ENCODE measurements around the gene ABHD12. TPM values are rescaled to one million over a fixed set of nuclear protein-coding genes. Genes with fewer than 3 reads are reported as not detected.
A peak's percentile ranks its signal among the peaks of the same experiment; 100 is the strongest.

ABHD12 gene
- 10 to 100 TPM; 13.0 to 14.7 TPM for total RNA-seq

- H3K27me3 Mint-ChIP-seq (ENCODE audit: low read depth) = no peaks in the 10 kb centered on the region
- peaks cover 7% of the 10 kb centered on the region for H3K36me3 Mint-ChIP-seq (ENCODE audit: low read depth)
- CTCF ChIA-PET = interaction anchor here (0.6 to 1.0 kb wide), 3 partner anchors 16 to 97 kb away, joined by 3 read pairs; no protein-coding TSS in a partner anchor
- peaks cover 11% of the 10 kb centered on the region for H3K4me1 Mint-ChIP-seq (ENCODE audit: low read depth)
- intact Hi-C loops (cut with micrococcal nuclease) = loop anchor here (1.0 to 5.0 kb wide), 9 partner anchors 16 to 444 kb away; partner anchors contain the start of genes ACSS1, APMAP, CST7 and ENTPD6
- peak within 1 kb of the TSS; percentile 87 for H3K4me3 Mint-ChIP-seq
- H3K9me3 Mint-ChIP-seq = no peaks in the 10 kb centered on the region
- peak; percentile 97 for DNase-seq
- H3K27ac Mint-ChIP-seq = peak within 1 kb of the TSS; percentile 81
Measured at GRCh38 chr20:25390538-25391528, at the start of gene ABHD12. Gene ABHD12 (minus strand): TSS chr20:25390835. CDS start chr20:25390703, 132 bp downstream.

GRCh38 chr20:25439328-25439727 is 48.7 kb upstream of the ABHD12 start:
- Mint-ChIP-seq H3K4me3 (no peak overlapping the region), H3K27me3 (ENCODE audit: low read depth) (no peaks in the 10 kb centered on the region), H3K27ac (no peak overlapping the region), H3K4me1 (ENCODE audit: low read depth) (no peaks in the 10 kb centered on the region), H3K9me3 (no peaks in the 10 kb centered on the region), H3K36me3 (ENCODE audit: low read depth) (peaks cover 26% of the 10 kb centered on the region)
- CTCF ChIA-PET = no interaction called here
- intact Hi-C loops (cut with micrococcal nuclease) = no loop called here
- no peak for DNase-seq

GRCh38 chr20:25437153-25437581 is 46.5 kb upstream of the ABHD12 start:
- H3K27ac Mint-ChIP-seq = no peak overlapping the region
- no peaks in the 10 kb centered on the region for H3K27me3 Mint-ChIP-seq (ENCODE audit: low read depth)
- CTCF ChIA-PET = no interaction called here
- intact Hi-C loops (cut with micrococcal nuclease) = no loop called here
- H3K9me3 Mint-ChIP-seq = no peaks in the 10 kb centered on the region
- DNase-seq = no peak
- no peaks in the 10 kb centered on the region for H3K4me1 Mint-ChIP-seq (ENCODE audit: low read depth)
- H3K36me3 Mint-ChIP-seq (ENCODE audit: low read depth) = peaks cover 27% of the 10 kb centered on the region
- no peak overlapping the region for H3K4me3 Mint-ChIP-seq

- no peak for DNase-seq
- Mint-ChIP-seq H3K27me3 (ENCODE audit: low read depth) (no peaks in the 10 kb centered on the region), H3K27ac (no peak overlapping the region), H3K4me1 (ENCODE audit: low read depth) (peaks cover 17% of the 10 kb centered on the region), H3K4me3 (no peak overlapping the region), H3K36me3 (ENCODE audit: low read depth) (peaks cover 44% of the 10 kb centered on the region), H3K9me3 (no peaks in the 10 kb centered on the region)
- intact Hi-C loops (cut with micrococcal nuclease) = no loop called here
- CTCF ChIA-PET = interaction anchor here (0.5 to 1.2 kb wide), 2 partner anchors 17 to 22 kb away, joined by 3 to 4 read pairs; partner anchors contain the start of gene GINS1
Measured at GRCh38 chr20:25424536-25424935, 33.9 kb upstream of the ABHD12 start.

- peaks cover 46% of the 10 kb centered on the region for H3K36me3 Mint-ChIP-seq (ENCODE audit: low read depth)
- CTCF ChIA-PET = interaction anchor here (0.6 kb wide), 1 partner anchor 185 kb away, joined by 3 read pairs; no protein-coding TSS in a partner anchor
- H3K4me1 Mint-ChIP-seq (ENCODE audit: low read depth) = peaks cover 17% of the 10 kb centered on the region
- H3K4me3 Mint-ChIP-seq = no peak overlapping the region
- DNase-seq = no peak
- intact Hi-C loops (cut with micrococcal nuclease) = no loop called here
- no peak overlapping the region for H3K27ac Mint-ChIP-seq
- no peaks in the 10 kb centered on the region for H3K27me3 Mint-ChIP-seq (ENCODE audit: low read depth)
- H3K9me3 Mint-ChIP-seq = no peaks in the 10 kb centered on the region
Measured at GRCh38 chr20:25422032-25422431, 31.4 kb upstream of the ABHD12 start.

- H3K4me3 Mint-ChIP-seq = no peak overlapping the region
- H3K27me3 Mint-ChIP-seq (ENCODE audit: low read depth) = no peaks in the 10 kb centered on the region
- peaks cover 43% of the 10 kb centered on the region for H3K36me3 Mint-ChIP-seq (ENCODE audit: low read depth)
- no peaks in the 10 kb centered on the region for H3K9me3 Mint-ChIP-seq
- DNase-seq = no peak
- H3K27ac Mint-ChIP-seq = no peak overlapping the region
- CTCF ChIA-PET = interaction anchor here (0.8 kb wide), 1 partner anchor 15 kb away, joined by 4 read pairs; no protein-coding TSS in a partner anchor
- H3K4me1 Mint-ChIP-seq (ENCODE audit: low read depth) = peaks cover 16% of the 10 kb centered on the region
- intact Hi-C loops (cut with micrococcal nuclease) = no loop called here
Measured at GRCh38 chr20:25421102-25421501, 30.5 kb upstream of the ABHD12 start.

- peaks cover 38% of the 10 kb centered on the region for H3K36me3 Mint-ChIP-seq (ENCODE audit: low read depth)
- CTCF ChIA-PET = no interaction called here
- H3K27me3 Mint-ChIP-seq (ENCODE audit: low read depth) = no peaks in the 10 kb centered on the region
- intact Hi-C loops (cut with micrococcal nuclease) = no loop called here
- DNase-seq = no peak
- no peaks in the 10 kb centered on the region for H3K4me1 Mint-ChIP-seq (ENCODE audit: low read depth)
- H3K4me3 Mint-ChIP-seq = no peak overlapping the region
- no peak overlapping the region for H3K27ac Mint-ChIP-seq
- H3K9me3 Mint-ChIP-seq = no peaks in the 10 kb centered on the region
Measured at GRCh38 chr20:25418776-25419175, 28.1 kb upstream of the ABHD12 start.

GRCh38 chr20:25408890-25409289 is 18.3 kb upstream of the ABHD12 start:
- H3K4me1 Mint-ChIP-seq (ENCODE audit: low read depth) = peaks cover 17% of the 10 kb centered on the region
- intact Hi-C loops (cut with micrococcal nuclease) = loop anchor here (5.0 to 10.0 kb wide), 4 partner anchors 162 to 1374 kb away; partner anchors contain the start of genes ACSS1, CST7 and PYGB
- no peak for DNase-seq
- H3K27me3 Mint-ChIP-seq (ENCODE audit: low read depth) = no peaks in the 10 kb centered on the region
- H3K4me3 Mint-ChIP-seq = peak overlapping the region; percentile 92
- no peak overlapping the region for H3K27ac Mint-ChIP-seq
- H3K36me3 Mint-ChIP-seq (ENCODE audit: low read depth) = peaks cover 23% of the 10 kb centered on the region
- H3K9me3 Mint-ChIP-seq = peaks cover 3% of the 10 kb centered on the region
- CTCF ChIA-PET = interaction anchor here (1.2 to 1.6 kb wide), 2 partner anchors 10 to 61 kb away, joined by 4 to 7 read pairs; no protein-coding TSS in a partner anchor

- H3K4me3 Mint-ChIP-seq = peak overlapping the region; percentile 92
- peak overlapping the region; percentile 91 for H3K27ac Mint-ChIP-seq
- no peaks in the 10 kb centered on the region for H3K27me3 Mint-ChIP-seq (ENCODE audit: low read depth)
- intact Hi-C loops (cut with micrococcal nuclease) = loop anchor here (5.0 to 10.0 kb wide), 4 partner anchors 161 to 1373 kb away; partner anchors contain the start of genes ACSS1, CST7 and PYGB
- DNase-seq = peak; percentile 10
- CTCF ChIA-PET = interaction anchor here (1.2 to 1.9 kb wide), 3 partner anchors 9 to 62 kb away, joined by 3 to 11 read pairs (median 4); no protein-coding TSS in a partner anchor
- H3K4me1 Mint-ChIP-seq (ENCODE audit: low read depth) = peaks cover 17% of the 10 kb centered on the region
- H3K9me3 Mint-ChIP-seq = peaks cover 9% of the 10 kb centered on the region
- H3K36me3 Mint-ChIP-seq (ENCODE audit: low read depth) = peaks cover 17% of the 10 kb centered on the region
Measured at GRCh38 chr20:25408170-25408547, 17.5 kb upstream of the ABHD12 start.

GRCh38 chr20:25407311-25408169 is 16.9 kb upstream of the ABHD12 start, which contains the start of gene GINS1:
Gene GINS1 (plus strand): TSS chr20:25407673. CDS start chr20:25407821, 148 bp downstream.
- peaks cover 17% of the 10 kb centered on the region for H3K36me3 Mint-ChIP-seq (ENCODE audit: low read depth)
- H3K9me3 Mint-ChIP-seq = peaks cover 15% of the 10 kb centered on the region
- peak within 1 kb of the TSS; percentile 92 for H3K4me3 Mint-ChIP-seq
- DNase-seq = peak; percentile 92
- H3K27me3 Mint-ChIP-seq (ENCODE audit: low read depth) = no peaks in the 10 kb centered on the region
- intact Hi-C loops (cut with micrococcal nuclease) = loop anchor here (1.0 to 10.0 kb wide), 10 partner anchors 16 to 1373 kb away; partner anchors contain the start of genes ACSS1, APMAP, CST7 and NANP
- H3K27ac Mint-ChIP-seq = peak within 1 kb of the TSS; percentile 91
- CTCF ChIA-PET = interaction anchor here (0.6 to 1.9 kb wide), 11 partner anchors 9 to 1329 kb away, joined by 3 to 11 read pairs (median 3); no protein-coding TSS in a partner anchor
- peaks cover 17% of the 10 kb centered on the region for H3K4me1 Mint-ChIP-seq (ENCODE audit: low read depth)

- intact Hi-C loops (cut with micrococcal nuclease) = loop anchor here (10.0 kb wide), 1 partner anchor 1368 kb away; no protein-coding TSS in a partner anchor
- H3K4me3 Mint-ChIP-seq = no peak overlapping the region
- CTCF ChIA-PET = interaction anchor here (0.7 kb wide), 1 partner anchor 22 kb away, joined by 4 read pairs; no protein-coding TSS in a partner anchor
Measured at GRCh38 chr20:25402583-25402982, 11.9 kb upstream of the ABHD12 start.

More at GRCh38 chr20:25402583-25402982, 11.9 kb upstream of the ABHD12 start:
- Mint-ChIP-seq H3K27me3 (ENCODE audit: low read depth) (no peaks in the 10 kb centered on the region), H3K27ac (no peak overlapping the region), H3K9me3 (peaks cover 20% of the 10 kb centered on the region), H3K36me3 (ENCODE audit: low read depth) (no peaks in the 10 kb centered on the region), H3K4me1 (ENCODE audit: low read depth) (peaks cover 5% of the 10 kb centered on the region)
- no peak for DNase-seq
